Fibroblast of lung (primary cell): ENCODE results near the gene TRIP12. TPM values are rescaled to one million over a fixed set of nuclear protein-coding genes. Genes with fewer than 3 reads are reported as not detected.

Experiments used
- DNase-seq, 2 donors: peaks; one replicate each; pipeline versions ENCODE4 v3.0.0 to v3.0.0-alpha.2; 2010; ENCODE audit warnings: low read depth in 2 of 2
- H2AFZ ChIP-seq: 2 replicates; pipeline ENCODE4 v1.5.1; 2012; ENCODE audit warnings: low read length, control low read depth, inconsistent platforms
- H3K27ac ChIP-seq: 2 replicates; pipeline ENCODE4 v1.5.1; 2011; ENCODE audit warnings: low read length, control low read depth; ENCODE audit not compliant: insufficient read depth
- H3K27me3 ChIP-seq: 2 replicates; pipeline ENCODE4 v1.5.1; 2011; ENCODE audit warnings: mild to moderate bottlenecking, low read length; ENCODE audit not compliant: control insufficient read depth, insufficient read depth
- H3K36me3 ChIP-seq: 2 replicates; pipeline ENCODE4 v1.5.1; 2011; ENCODE audit warnings: low read length; ENCODE audit not compliant: control insufficient read depth, insufficient read depth
- H3K4me1 ChIP-seq: 2 replicates; pipeline ENCODE4 v1.5.1; 2011; ENCODE audit warnings: low read length; ENCODE audit not compliant: control insufficient read depth, insufficient read depth; ENCODE audit errors: extremely low read depth
- H3K4me2 ChIP-seq: 2 replicates; pipeline ENCODE4 v1.5.1; 2011; ENCODE audit warnings: low read length, control low read depth; ENCODE audit not compliant: insufficient read depth; ENCODE audit errors: extremely low read depth
- H3K4me3 ChIP-seq, 4 experiments: fragments of 200-600 bp in 1 of 4; sonication (generic) in 1 of 4; replicated peaks in 1 of 4; 2 replicates each; pipeline ENCODE4 v1.5.1; 2011 to 2016; ENCODE audit warnings: low read length in 4 of 4, low read depth in 3 of 4, mild to moderate bottlenecking in 3 of 4, control low read depth in 2 of 4, inconsistent platforms in 1 of 4, mixed read lengths in 1 of 4; ENCODE audit not compliant: insufficient read depth in 1 of 4; ENCODE audit errors: control extremely low read depth in 1 of 4
- H3K79me2 ChIP-seq: 2 replicates; pipeline ENCODE4 v1.5.1; 2012; ENCODE audit warnings: mild to moderate bottlenecking, low read length, inconsistent platforms; ENCODE audit not compliant: control insufficient read depth, insufficient read depth
- H3K9ac ChIP-seq: 2 replicates; pipeline ENCODE4 v1.5.1; 2011; ENCODE audit warnings: mild to moderate bottlenecking, low read length, control low read depth; ENCODE audit not compliant: insufficient read depth
- H3K9me3 ChIP-seq: 2 replicates; pipeline ENCODE4 v1.5.1; 2012; ENCODE audit warnings: low read depth, low read length; ENCODE audit not compliant: control insufficient read depth, insufficient read depth
- H4K20me1 ChIP-seq: 2 replicates; pipeline ENCODE4 v1.5.1; 2011; ENCODE audit warnings: low read length; ENCODE audit not compliant: control insufficient read depth, insufficient read depth; ENCODE audit errors: extremely low read depth
- CTCF ChIP-seq, 2 donors: IDR thresholded peaks in 1 of 2; conservative IDR thresholded peaks in 1 of 2; 1 replicate in 1 of 2; 2 replicates in 1 of 2; pipeline ENCODE4 v1.5.1; 2011 to 2012; ENCODE audit warnings: low read length in 2 of 2, control low read depth in 1 of 2, inconsistent platforms in 1 of 2, low read depth in 1 of 2, mild to moderate bottlenecking in 1 of 2
- EZH2 ChIP-seq: IDR thresholded peaks from 2 replicates; pipeline ENCODE4 v1.5.1; 2012; ENCODE audit warnings: low read length, control low read depth, mild to moderate bottlenecking; ENCODE audit errors: missing control alignments
- polyA plus RNA-seq, 2 donors: library from polyadenylated mRNA; depleted of rRNA in 1 of 2; stranded (reverse) in 1 of 2; unstranded in 1 of 2; fragments of >200 nt; gene quantifications; 2 replicates each; pipeline ENCODE4 v1.2.1, GENCODE V29; 2011 to 2012; ENCODE audit warnings: missing spikeins in 1 of 2
- total RNA-seq: library from RNA; depleted of rRNA; stranded (reverse); fragments of >200 nt; gene quantifications from 2 replicates; pipeline ENCODE4 v1.2.1, GENCODE V29; 2014

Gene TRIP12
- total and polyA plus RNA-seq, 2 donors (not counting 1 experiment from before 2014, with no cell fraction given), result 122 to 277 TPM

- Histone ChIP-seq H3K27me3 (no peaks in the 10 kb centered on the region), H4K20me1 (no peaks in the 10 kb centered on the region), H3K9me3 (no peaks in the 10 kb centered on the region), H3K9ac (no peak overlapping the region), H3K4me1 (no peaks in the 10 kb centered on the region), H3K79me2 (no peaks in the 10 kb centered on the region), H3K4me2 (no peak overlapping the region), H3K36me3 (no peaks in the 10 kb centered on the region), H2AFZ (no peak overlapping the region), H3K27ac (no peak overlapping the region), H3K4me3 (no peak overlapping the region)
- DNase-seq, result no peak
- TF ChIP-seq CTCF (conservative IDR thresholded peaks at IDR 0.05 in 1 of 2, IDR thresholded peaks at IDR 0.05 in 1 of 2; ENCODE audit: low read depth in 1 of 2, low read length in 2 of 2) (no peak), EZH2 (no peak)
Measured at GRCh38 chr2:229955663-229956062, 33.9 kb upstream of the TRIP12 start.

- Histone ChIP-seq H3K4me1 (no peaks in the 10 kb centered on the region), H3K27me3 (no peaks in the 10 kb centered on the region), H3K27ac (no peak overlapping the region), H3K4me2 (no peak overlapping the region), H3K36me3 (no peaks in the 10 kb centered on the region), H3K9me3 (no peaks in the 10 kb centered on the region), H4K20me1 (no peaks in the 10 kb centered on the region), H3K79me2 (no peaks in the 10 kb centered on the region), H3K9ac (no peak overlapping the region), H2AFZ (no peak overlapping the region), H3K4me3 (no peak overlapping the region)
- TF ChIP-seq CTCF (conservative IDR thresholded peaks at IDR 0.05 in 1 of 2, IDR thresholded peaks at IDR 0.05 in 1 of 2; ENCODE audit: low read depth in 1 of 2, low read length in 2 of 2) (no peak), EZH2 (no peak)
- no peak for DNase-seq
Measured at GRCh38 chr2:229952256-229952835, 30.5 kb upstream of the TRIP12 start.

- H3K4me1 ChIP-seq, result no peaks in the 10 kb centered on the region
- no peak overlapping the region for H3K9ac ChIP-seq
- H2AFZ ChIP-seq, result no peak overlapping the region
- no peaks in the 10 kb centered on the region for H3K9me3 ChIP-seq
- no peak overlapping the region for H3K27ac ChIP-seq
- no peak overlapping the region for H3K4me2 ChIP-seq
- H3K79me2 ChIP-seq, result no peaks in the 10 kb centered on the region
- no peak for DNase-seq
- H3K27me3 ChIP-seq, result no peaks in the 10 kb centered on the region
- no peaks in the 10 kb centered on the region for H4K20me1 ChIP-seq
- no peak overlapping the region for H3K4me3 ChIP-seq
- H3K36me3 ChIP-seq, result no peaks in the 10 kb centered on the region
- TF ChIP-seq CTCF (conservative IDR thresholded peaks at IDR 0.05 in 1 of 2, IDR thresholded peaks at IDR 0.05 in 1 of 2; ENCODE audit: low read depth in 1 of 2, low read length in 2 of 2) (no peak), EZH2 (no peak)
Measured at GRCh38 chr2:229947544-229947943, 25.7 kb upstream of the TRIP12 start.
